H9 (cell line): Measurements from ENCODE around the gene FGFR3. TPM values are rescaled to one million over a fixed set of nuclear protein-coding genes. Genes with fewer than 3 reads are reported as not detected.

Experiments
- DNase-seq: peaks from one replicate; pipeline ENCODE4 v3.0.0-alpha.2; 2017
- H2AFZ ChIP-seq: one replicate; pipeline ENCODE4 v1.6.1; 2013; ENCODE audit warnings: mild to moderate bottlenecking, low read length, control low read depth, moderate library complexity
- H2AK5ac ChIP-seq: 2 replicates; pipeline ENCODE4 v1.6.1; 2013; ENCODE audit warnings: low read length, control low read depth, mixed read lengths; ENCODE audit not compliant: insufficient read length
- H2BK120ac ChIP-seq: one replicate; pipeline ENCODE4 v1.6.1; 2013; ENCODE audit warnings: low read depth, mild to moderate bottlenecking, low read length, control low read depth, inconsistent platforms; ENCODE audit not compliant: poor library complexity, severe bottlenecking
- H2BK12ac ChIP-seq: 2 replicates; pipeline ENCODE4 v1.6.1; 2013; ENCODE audit warnings: low read length, control low read depth, mixed read lengths, low read depth; ENCODE audit not compliant: insufficient read length
- H2BK15ac ChIP-seq: 2 replicates; pipeline ENCODE4 v1.6.1; 2013; ENCODE audit warnings: low read depth, low read length, control low read depth
- H2BK20ac ChIP-seq: one replicate; pipeline ENCODE4 v1.6.1; 2013; ENCODE audit warnings: low read depth, mild to moderate bottlenecking, low read length, control low read depth, inconsistent platforms; ENCODE audit not compliant: poor library complexity, severe bottlenecking
- H2BK5ac ChIP-seq: 2 replicates; pipeline ENCODE4 v1.6.1; 2013; ENCODE audit warnings: low read length, control low read depth, mixed read lengths; ENCODE audit not compliant: insufficient read length
- H3K14ac ChIP-seq: 2 replicates; pipeline ENCODE4 v1.6.1; 2013; ENCODE audit warnings: low read length, control low read depth; ENCODE audit not compliant: insufficient read depth
- H3K18ac ChIP-seq: 2 replicates; pipeline ENCODE4 v1.6.1; 2013; ENCODE audit warnings: low read depth, mild to moderate bottlenecking, mixed read lengths, low read length, control low read depth; ENCODE audit not compliant: insufficient read length
- H3K23ac ChIP-seq: 2 replicates; pipeline ENCODE4 v1.6.1; 2013; ENCODE audit warnings: low read length, control low read depth, mixed read lengths, low read depth; ENCODE audit not compliant: insufficient read length
- H3K23me2 ChIP-seq: 2 replicates; pipeline ENCODE4 v1.6.1; 2013; ENCODE audit warnings: low read depth, mild to moderate bottlenecking, mixed read lengths, low read length, control low read depth; ENCODE audit not compliant: insufficient read length, poor library complexity, severe bottlenecking
- H3K27ac ChIP-seq: 2 replicates; pipeline ENCODE4 v1.5.1; 2013; ENCODE audit warnings: low read length, control low read depth, mixed read lengths, low read depth; ENCODE audit not compliant: insufficient read length
- H3K27me3 ChIP-seq: 2 replicates; pipeline ENCODE4 v1.6.1; 2013; ENCODE audit warnings: low read length, control low read depth, inconsistent platforms; ENCODE audit not compliant: insufficient read depth
- H3K4ac ChIP-seq: 2 replicates; pipeline ENCODE4 v1.6.1; 2013; ENCODE audit warnings: low read depth, mild to moderate bottlenecking, control low read depth, inconsistent platforms, low read length, moderate library complexity
- H3K4me1 ChIP-seq: 2 replicates; pipeline ENCODE4 v1.6.1; 2013; ENCODE audit warnings: low read length, control low read depth, inconsistent platforms; ENCODE audit not compliant: insufficient read depth
- H3K4me2 ChIP-seq: 2 replicates; pipeline ENCODE4 v1.6.1; 2013; ENCODE audit warnings: low read length, control low read depth, mixed read lengths; ENCODE audit not compliant: insufficient read length, insufficient read depth
- H3K56ac ChIP-seq: 2 replicates; pipeline ENCODE4 v1.6.1; 2013; ENCODE audit warnings: low read depth, mild to moderate bottlenecking, mixed read lengths, low read length, control low read depth; ENCODE audit not compliant: insufficient read length
- H3K79me1 ChIP-seq: 2 replicates; pipeline ENCODE4 v1.6.1; 2013; ENCODE audit warnings: low read depth, mild to moderate bottlenecking, moderate library complexity, low read length, control low read depth, inconsistent platforms; ENCODE audit not compliant: insufficient read depth, poor library complexity, severe bottlenecking
- H3K79me2 ChIP-seq: 2 replicates; pipeline ENCODE4 v1.6.1; 2013; ENCODE audit warnings: low read length, control low read depth, inconsistent platforms; ENCODE audit not compliant: insufficient read depth
- H3K9ac ChIP-seq: 2 replicates; pipeline ENCODE4 v1.6.1; 2013; ENCODE audit warnings: low read length, control low read depth, mixed read lengths; ENCODE audit not compliant: insufficient read length; ENCODE audit errors: extremely low read depth
- H3K9me3 ChIP-seq: one replicate; pipeline ENCODE4 v1.6.1; 2013; ENCODE audit warnings: low read depth, low read length, inconsistent platforms; ENCODE audit not compliant: control insufficient read depth
- H3T11ph ChIP-seq: one replicate; pipeline ENCODE4 v1.6.1; 2013; ENCODE audit warnings: mild to moderate bottlenecking, low read length, control low read depth, inconsistent platforms
- H4K20me1 ChIP-seq: one replicate; pipeline ENCODE4 v1.6.1; 2013; ENCODE audit not compliant: control insufficient read depth, insufficient read length, insufficient read depth
- H4K5ac ChIP-seq: 2 replicates; pipeline ENCODE4 v1.6.1; 2013; ENCODE audit warnings: low read depth, mild to moderate bottlenecking, mixed read lengths, low read length, control low read depth; ENCODE audit not compliant: insufficient read length
- H4K8ac ChIP-seq: replicated peaks from 2 replicates; pipeline ENCODE4 v1.6.1; 2013; ENCODE audit warnings: low read length, control low read depth, mixed read lengths, low read depth; ENCODE audit not compliant: insufficient read length
- H4K91ac ChIP-seq: 2 replicates; pipeline ENCODE4 v1.6.1; 2013; ENCODE audit warnings: low read depth, mild to moderate bottlenecking, moderate library complexity, mixed read lengths, low read length, control low read depth; ENCODE audit not compliant: insufficient read length
- H3K27ac Mint-ChIP-seq, 3 experiments: 2 replicates in 2 of 3; 3 replicates in 1 of 3; pipeline ENCODE4 v1.8.0; 2020 to 2021; ENCODE audit warnings: mixed read lengths in 3 of 3, mild to moderate bottlenecking in 1 of 3, moderate library complexity in 1 of 3
- H3K27me3 Mint-ChIP-seq: 2 replicates; pipeline ENCODE4 v1.8.0; 2021; ENCODE audit warnings: low read depth, mild to moderate bottlenecking, moderate library complexity, mixed read lengths
- H3K36me3 Mint-ChIP-seq, 3 experiments: 2 replicates in 2 of 3; 3 replicates in 1 of 3; pipeline ENCODE4 v1.8.0; 2020 to 2021; ENCODE audit warnings: low read depth in 3 of 3, mixed read lengths in 3 of 3; ENCODE audit not compliant: insufficient read depth in 1 of 3
- H3K4me1 Mint-ChIP-seq, 2 experiments: 2 replicates each; pipeline ENCODE4 v1.8.0; 2020; ENCODE audit warnings: mixed read lengths in 2 of 2
- H3K4me3 Mint-ChIP-seq, 2 experiments: 2 replicates in 1 of 2; 3 replicates in 1 of 2; pipeline ENCODE4 v1.8.0; 2020 to 2021; ENCODE audit warnings: mild to moderate bottlenecking in 2 of 2, mixed read lengths in 2 of 2, moderate library complexity in 1 of 2
- H3K9me3 Mint-ChIP-seq, 2 experiments: 2 replicates in 1 of 2; 3 replicates in 1 of 2; pipeline ENCODE4 v1.8.0; 2020; ENCODE audit warnings: mild to moderate bottlenecking in 2 of 2, mixed read lengths in 2 of 2, moderate library complexity in 1 of 2
- WGBS: extraction: QIAGEN DNeasy Blood & Tissue Kit; methylation state at CpG from one replicate; pipeline ENCODE4 v1.1.7; 2013; ENCODE audit warnings: missing lambda C conversion rate, low lambda C conversion rate, mixed read lengths; ENCODE audit not compliant: insufficient read length; ENCODE audit errors: extremely low coverage; 5-methylcytosine and 5-hydroxymethylcytosine counted together
- total RNA-seq: library from RNA; stranded (reverse); gene quantifications from 2 replicates; pipeline ENCODE4 v1.2.1, GENCODE V29; 2021
- TF ChIP-seq, protein P1 (sequence below): fragments of 200-600 bp; sonication (generic); conservative IDR thresholded peaks from 3 replicates; pipeline ENCODE4 v1.8.0; 2021; ENCODE audit warnings: antibody characterized with exemption, mild to moderate bottlenecking

FGFR3 gene
- total RNA-seq, 1 experiment from 2014 or later = 75.7 TPM

DNA sequence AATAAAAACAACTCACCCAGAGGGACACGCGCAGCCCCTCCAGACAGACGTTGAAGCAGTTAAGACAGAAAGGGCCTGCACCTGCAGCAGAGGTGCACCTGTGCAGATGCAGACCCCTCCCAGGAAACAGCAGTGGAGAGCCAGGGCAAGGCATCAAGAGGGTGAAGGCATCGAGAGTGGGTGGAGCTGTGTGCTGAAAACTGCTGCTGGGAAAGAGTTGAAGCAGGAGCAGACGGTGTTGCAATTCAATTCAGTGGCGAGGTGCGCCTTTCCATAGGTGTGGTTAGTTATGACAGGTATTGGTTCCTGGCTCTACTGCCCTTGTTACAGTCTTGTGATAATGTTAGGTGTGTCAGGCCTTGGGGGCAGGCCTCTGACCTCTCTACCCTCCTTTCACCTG lies 46.2 kb downstream of the FGFR3 start:
- no peaks in the 10 kb centered on the region for H3K27me3 Mint-ChIP-seq
- no peak overlapping the region for H3T11ph ChIP-seq

More for the DNA sequence above, 46.2 kb downstream of the FGFR3 start:
- Histone ChIP-seq H2BK5ac (no peak overlapping the region), H3K23me2 (no peaks in the 10 kb centered on the region), H3K4me2 (no peak overlapping the region), H3K56ac (no peak overlapping the region), H2BK12ac (no peak overlapping the region), H3K9me3 (no peaks in the 10 kb centered on the region), H2AFZ (no peak overlapping the region), H2AK5ac (no peak overlapping the region), H4K91ac (no peak overlapping the region), H3K23ac (no peak overlapping the region), H2BK20ac (no peak overlapping the region), H2BK120ac (no peak overlapping the region), H3K79me1 (no peaks in the 10 kb centered on the region), H2BK15ac (no peak overlapping the region), H4K20me1 (no peaks in the 10 kb centered on the region), H3K79me2 (no peaks in the 10 kb centered on the region), H3K4me1 (no peaks in the 10 kb centered on the region), H3K4ac (no peak overlapping the region), H3K14ac (no peak overlapping the region), H3K9ac (no peak overlapping the region), H4K8ac (no peak overlapping the region), H3K27me3 (no peaks in the 10 kb centered on the region), H4K5ac (no peak overlapping the region), H3K18ac (no peak overlapping the region), H3K27ac (no peak overlapping the region)
- TF ChIP-seq, protein P1, sequence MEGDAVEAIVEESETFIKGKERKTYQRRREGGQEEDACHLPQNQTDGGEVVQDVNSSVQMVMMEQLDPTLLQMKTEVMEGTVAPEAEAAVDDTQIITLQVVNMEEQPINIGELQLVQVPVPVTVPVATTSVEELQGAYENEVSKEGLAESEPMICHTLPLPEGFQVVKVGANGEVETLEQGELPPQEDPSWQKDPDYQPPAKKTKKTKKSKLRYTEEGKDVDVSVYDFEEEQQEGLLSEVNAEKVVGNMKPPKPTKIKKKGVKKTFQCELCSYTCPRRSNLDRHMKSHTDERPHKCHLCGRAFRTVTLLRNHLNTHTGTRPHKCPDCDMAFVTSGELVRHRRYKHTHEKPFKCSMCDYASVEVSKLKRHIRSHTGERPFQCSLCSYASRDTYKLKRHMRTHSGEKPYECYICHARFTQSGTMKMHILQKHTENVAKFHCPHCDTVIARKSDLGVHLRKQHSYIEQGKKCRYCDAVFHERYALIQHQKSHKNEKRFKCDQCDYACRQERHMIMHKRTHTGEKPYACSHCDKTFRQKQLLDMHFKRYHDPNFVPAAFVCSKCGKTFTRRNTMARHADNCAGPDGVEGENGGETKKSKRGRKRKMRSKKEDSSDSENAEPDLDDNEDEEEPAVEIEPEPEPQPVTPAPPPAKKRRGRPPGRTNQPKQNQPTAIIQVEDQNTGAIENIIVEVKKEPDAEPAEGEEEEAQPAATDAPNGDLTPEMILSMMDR = no peak
- H3K4me1 Mint-ChIP-seq = no peaks in the 10 kb centered on the region
- H3K36me3 Mint-ChIP-seq = peaks cover 26 to 72% (median 51%) of the 10 kb centered on the region in 3 experiments; a peak in 6 of 7 replicates
- no CpG with 5 or more reads among the region's 7 CpGs for WGBS
- no peak for DNase-seq
- no peaks in the 10 kb centered on the region for H3K9me3 Mint-ChIP-seq
- H3K4me3 Mint-ChIP-seq = no peak overlapping the region
- no peak overlapping the region; a peak in 1 of 7 replicates for H3K27ac Mint-ChIP-seq
